ENCODE measurements around the gene CHRNA4. TPM values are rescaled to one million over a fixed set of nuclear protein-coding genes. Genes with fewer than 3 reads are reported as not detected.

The CHRNA4 gene
- total and polyA plus RNA-seq, 12 donors: 0.06 to 0.57 (median 0.26) TPM; not detected in 5

DNA sequence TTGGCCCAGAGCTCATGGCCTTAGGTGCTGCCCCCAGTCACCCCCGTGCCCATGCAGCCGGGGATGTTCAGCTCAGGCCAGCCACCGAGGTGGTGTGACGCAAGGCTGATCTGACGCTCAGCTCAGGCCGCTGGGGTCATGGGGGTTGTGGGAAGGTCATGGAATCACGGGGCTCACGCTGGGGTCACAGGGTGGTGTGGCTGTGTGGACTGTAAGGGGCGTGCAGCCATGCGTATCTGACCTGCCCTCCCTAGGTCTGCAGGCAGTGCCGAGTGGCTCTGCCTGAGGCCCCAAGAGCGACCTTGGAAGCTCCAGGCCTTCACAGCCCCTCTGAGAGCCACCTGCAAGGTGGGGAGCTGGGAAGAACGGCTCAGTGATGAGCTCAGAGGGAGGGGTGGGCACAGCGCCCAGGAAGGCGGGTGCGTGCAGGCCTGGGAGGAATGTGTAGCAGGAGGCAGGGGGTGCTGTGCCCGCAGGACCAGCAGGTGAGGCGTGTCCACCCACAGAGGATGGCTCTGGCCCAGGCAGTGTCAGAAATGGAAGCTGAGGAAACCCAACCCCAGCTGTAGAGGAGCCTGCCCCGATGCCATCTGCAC, 27.8 kb downstream of the CHRNA4 start:
- Histone ChIP-seq H3K27ac (no peak overlapping the region), H3K36me3 (replicated peaks in 1 of 2) (no peaks in the 10 kb centered on the region), H3K4me3 (no peak overlapping the region), H3K27me3 (no peaks in the 10 kb centered on the region), H3K9me3 (replicated peaks in 1 of 3) (no peaks in the 10 kb centered on the region), H3K4me1 (replicated peaks in 1 of 2) (no peaks in the 10 kb centered on the region)
- DNase-seq: no peak
- intact Hi-C loops (cut with DNase I): no loop called here
- TF ChIP-seq, protein P1, sequence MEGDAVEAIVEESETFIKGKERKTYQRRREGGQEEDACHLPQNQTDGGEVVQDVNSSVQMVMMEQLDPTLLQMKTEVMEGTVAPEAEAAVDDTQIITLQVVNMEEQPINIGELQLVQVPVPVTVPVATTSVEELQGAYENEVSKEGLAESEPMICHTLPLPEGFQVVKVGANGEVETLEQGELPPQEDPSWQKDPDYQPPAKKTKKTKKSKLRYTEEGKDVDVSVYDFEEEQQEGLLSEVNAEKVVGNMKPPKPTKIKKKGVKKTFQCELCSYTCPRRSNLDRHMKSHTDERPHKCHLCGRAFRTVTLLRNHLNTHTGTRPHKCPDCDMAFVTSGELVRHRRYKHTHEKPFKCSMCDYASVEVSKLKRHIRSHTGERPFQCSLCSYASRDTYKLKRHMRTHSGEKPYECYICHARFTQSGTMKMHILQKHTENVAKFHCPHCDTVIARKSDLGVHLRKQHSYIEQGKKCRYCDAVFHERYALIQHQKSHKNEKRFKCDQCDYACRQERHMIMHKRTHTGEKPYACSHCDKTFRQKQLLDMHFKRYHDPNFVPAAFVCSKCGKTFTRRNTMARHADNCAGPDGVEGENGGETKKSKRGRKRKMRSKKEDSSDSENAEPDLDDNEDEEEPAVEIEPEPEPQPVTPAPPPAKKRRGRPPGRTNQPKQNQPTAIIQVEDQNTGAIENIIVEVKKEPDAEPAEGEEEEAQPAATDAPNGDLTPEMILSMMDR (IDR thresholded peaks at IDR 0.05): no peak
- 59 to 93% (median 84%) methylated on average over 12 to 19 of the region's 19 CpGs for WGBS, 4 donors

DNA sequence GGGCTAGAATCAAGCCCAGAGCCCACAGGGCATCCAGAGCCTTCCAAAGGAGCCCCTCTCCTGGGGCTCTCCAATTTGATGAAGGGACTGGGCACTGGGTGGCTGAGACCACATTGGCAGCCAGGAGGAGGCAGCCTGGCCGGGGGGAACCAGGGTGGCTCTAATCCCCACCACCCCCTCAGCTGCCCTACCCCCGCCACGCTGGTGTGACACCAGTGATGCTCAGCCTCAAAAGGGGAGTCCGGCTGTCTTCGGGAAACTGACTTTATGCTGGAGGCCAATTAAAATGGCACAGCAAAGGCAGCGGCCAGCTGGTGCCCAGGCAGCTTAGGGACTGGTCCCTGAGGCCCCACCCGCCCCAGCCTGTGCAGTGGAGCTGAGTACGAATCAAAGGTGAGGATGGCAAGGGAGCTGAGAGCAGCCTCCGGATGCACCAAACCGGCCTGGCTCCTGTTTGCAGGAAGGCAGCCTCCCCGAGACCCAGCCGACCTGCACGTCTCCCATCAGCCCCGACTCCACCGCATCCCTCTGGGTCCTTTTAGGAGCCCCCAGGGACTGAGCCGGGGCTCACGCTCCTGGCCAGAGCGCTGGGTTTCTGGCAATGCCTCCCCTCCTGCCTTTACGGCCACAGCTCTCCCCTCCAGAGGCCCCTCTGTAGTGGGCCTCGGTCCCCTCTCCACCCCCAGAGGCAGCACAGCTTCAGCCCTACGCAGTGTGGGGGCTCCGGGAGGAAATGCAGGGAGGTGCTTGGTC, 28.5 kb downstream of the CHRNA4 start:
- Histone ChIP-seq H3K27ac (no peak overlapping the region), H3K9me3 (replicated peaks in 1 of 3) (no peaks in the 10 kb centered on the region), H3K36me3 (replicated peaks in 1 of 2) (no peaks in the 10 kb centered on the region), H3K4me1 (replicated peaks in 1 of 2) (no peaks in the 10 kb centered on the region), H3K4me3 (no peak overlapping the region), H3K27me3 (no peaks in the 10 kb centered on the region)
- WGBS, 4 donors: 86 to 91% (median 86%) methylated on average over 11 to 22 of the region's 22 CpGs
- no peak for TF ChIP-seq POLR2A (IDR thresholded peaks at IDR 0.05)
- TF ChIP-seq, protein P1 (IDR thresholded peaks at IDR 0.05): no peak
- DNase-seq: no peak
- intact Hi-C loops (cut with DNase I): no loop called here

DNA sequence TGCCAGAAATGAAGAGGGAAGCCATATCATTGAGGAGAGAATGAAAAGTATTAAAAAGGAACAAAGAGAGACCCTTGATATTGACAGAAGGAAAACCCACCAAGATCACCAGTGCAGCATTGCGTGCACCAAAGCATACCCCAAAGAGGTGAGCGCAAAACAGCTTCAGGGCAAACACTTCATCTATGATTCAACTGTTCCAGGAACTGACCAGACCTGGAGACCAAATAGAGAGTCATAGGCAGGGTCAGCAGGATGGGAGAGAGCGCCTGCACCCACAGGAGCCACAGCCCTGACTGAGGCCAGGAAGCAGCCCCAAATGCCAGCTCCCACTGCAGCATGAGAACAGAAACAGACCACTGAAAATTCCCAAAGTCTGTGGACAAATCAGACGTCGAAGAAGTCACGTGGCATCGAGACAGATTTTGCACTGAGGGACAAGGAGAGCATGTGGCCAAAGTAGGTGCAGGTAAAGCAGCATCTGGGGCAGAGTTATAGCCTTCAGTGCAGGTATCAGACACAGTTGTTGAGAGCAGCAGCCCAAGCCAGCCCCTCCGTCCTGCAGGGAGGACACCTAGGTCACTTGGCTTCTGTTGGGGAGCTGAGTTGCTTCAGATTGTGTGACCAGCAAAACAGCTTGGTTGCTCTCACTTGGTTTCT, 29.3 kb downstream of the CHRNA4 start:
- H3K36me3 ChIP-seq (replicated peaks in 1 of 2): no peaks in the 10 kb centered on the region
- H3K4me3 ChIP-seq: no peak overlapping the region
- no peaks in the 10 kb centered on the region for H3K4me1 ChIP-seq (replicated peaks in 1 of 2)
- intact Hi-C loops (cut with DNase I): no loop called here
- TF ChIP-seq, protein P1 (IDR thresholded peaks at IDR 0.05): no peak
- TF ChIP-seq POLR2A (IDR thresholded peaks at IDR 0.05): no peak
- no peaks in the 10 kb centered on the region for H3K27me3 ChIP-seq
- no peaks in the 10 kb centered on the region for H3K9me3 ChIP-seq (replicated peaks in 1 of 3)
- WGBS, 4 donors: 92 to 99% (median 97%) methylated on average over 8 of the region's 8 CpGs
- no peak for DNase-seq
- no peak overlapping the region for H3K27ac ChIP-seq

DNA sequence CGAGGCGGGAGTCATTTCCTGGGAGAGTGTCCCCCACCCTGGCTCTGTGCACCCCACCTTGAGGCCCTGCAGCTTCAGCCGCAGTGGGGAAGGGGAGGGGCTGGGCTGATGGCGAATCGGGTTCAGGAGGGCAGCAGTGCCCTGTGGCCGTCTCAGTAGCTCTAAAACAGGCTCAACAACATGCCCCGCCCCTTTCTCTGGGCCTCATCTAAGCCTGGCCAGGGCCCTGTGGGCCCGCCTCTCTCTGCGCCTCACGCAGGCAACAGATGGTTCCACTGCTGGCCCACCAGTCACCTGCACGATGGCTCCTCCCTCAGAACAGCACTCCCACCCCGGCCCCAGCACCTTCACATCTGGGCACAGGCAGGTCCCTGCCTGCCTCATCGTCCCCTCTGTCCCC, 30.2 kb downstream of the CHRNA4 start:
- Histone ChIP-seq H3K27me3 (no peaks in the 10 kb centered on the region), H3K4me3 (no peak overlapping the region), H3K27ac (no peak overlapping the region), H3K36me3 (replicated peaks in 1 of 2) (no peaks in the 10 kb centered on the region), H3K4me1 (replicated peaks in 1 of 2) (no peaks in the 10 kb centered on the region), H3K9me3 (replicated peaks in 1 of 3) (no peaks in the 10 kb centered on the region)
- TF ChIP-seq POLR2A (IDR thresholded peaks at IDR 0.05): no peak
- TF ChIP-seq, protein P1 (IDR thresholded peaks at IDR 0.05): no peak
- intact Hi-C loops (cut with DNase I): no loop called here
- WGBS, 4 donors: 80 to 89% (median 86%) methylated on average over 12 to 13 of the region's 13 CpGs
- no peak for DNase-seq
